BE2C (cell line): Measurements from ENCODE around the gene NPC2.
A peak's percentile ranks its signal among the peaks of the same experiment; 100 is the strongest.

Experiments
- DNase-seq: peaks from one replicate; pipeline ENCODE4 v3.0.0-alpha.2; 2020
- H3K27me3 ChIP-seq: fragments of 250-450 bp; sonication (Bioruptor Pico); 2 replicates; pipeline ENCODE4 v1.5.1; 2020; ENCODE audit warnings: mild to moderate bottlenecking
- H3K36me3 ChIP-seq: fragments of 250-450 bp; sonication (Bioruptor Pico); 2 replicates; pipeline ENCODE4 v1.5.1; 2020; ENCODE audit warnings: mild to moderate bottlenecking
- H3K4me1 ChIP-seq: fragments of 250-450 bp; sonication (Bioruptor Pico); 2 replicates; pipeline ENCODE4 v1.5.1; 2020
- H3K4me3 ChIP-seq: 2 replicates; pipeline ENCODE4 v1.5.1; 2011; ENCODE audit warnings: low read depth, low read length
- H3K9me3 ChIP-seq: fragments of 250-450 bp; sonication (Bioruptor Pico); 2 replicates; pipeline ENCODE4 v1.5.1; 2020
- CTCF ChIP-seq: IDR thresholded peaks from 2 replicates; pipeline ENCODE4 v1.5.1; 2012; ENCODE audit warnings: mild to moderate bottlenecking, low read depth, low read length

NPC2 gene

GRCh38 chr14:74535756-74536325 lies 42.7 kb upstream of the NPC2 start:
- Histone ChIP-seq H3K4me3 (no peak overlapping the region), H3K27me3 (no peaks in the 10 kb centered on the region), H3K9me3 (no peaks in the 10 kb centered on the region), H3K4me1 (no peaks in the 10 kb centered on the region), H3K36me3 (no peaks in the 10 kb centered on the region)
- no peak for TF ChIP-seq CTCF
- DNase-seq, result no peak

GRCh38 chr14:74533576-74533975 lies 40.5 kb upstream of the NPC2 start:
- Histone ChIP-seq H3K36me3 (no peaks in the 10 kb centered on the region), H3K4me1 (no peaks in the 10 kb centered on the region), H3K4me3 (no peak overlapping the region), H3K27me3 (no peaks in the 10 kb centered on the region), H3K9me3 (no peaks in the 10 kb centered on the region)
- DNase-seq, result no peak
- no peak for TF ChIP-seq CTCF

- no peaks in the 10 kb centered on the region for H3K27me3 ChIP-seq
- no peak overlapping the region for H3K4me3 ChIP-seq
- H3K36me3 ChIP-seq, result no peaks in the 10 kb centered on the region
- H3K4me1 ChIP-seq, result no peaks in the 10 kb centered on the region
- no peak for TF ChIP-seq CTCF
- no peak for DNase-seq
- H3K9me3 ChIP-seq, result no peaks in the 10 kb centered on the region
These were observed 39.1 kb upstream of the NPC2 start for GRCh38 chr14:74532246-74532645.

GRCh38 chr14:74531467-74531866 lies 38.4 kb upstream of the NPC2 start:
- DNase-seq, result no peak
- Histone ChIP-seq H3K4me3 (no peak overlapping the region), H3K27me3 (no peaks in the 10 kb centered on the region), H3K4me1 (no peaks in the 10 kb centered on the region), H3K9me3 (no peaks in the 10 kb centered on the region), H3K36me3 (no peaks in the 10 kb centered on the region)
- TF ChIP-seq CTCF, result peak; percentile 9; the same call in 1 of the 2 replicates

GRCh38 chr14:74531006-74531405 lies 37.9 kb upstream of the NPC2 start:
- Histone ChIP-seq H3K4me1 (no peaks in the 10 kb centered on the region), H3K36me3 (no peaks in the 10 kb centered on the region), H3K9me3 (no peaks in the 10 kb centered on the region), H3K27me3 (no peaks in the 10 kb centered on the region; the same call in 1 of the 2 replicates), H3K4me3 (no peak overlapping the region)
- DNase-seq, result no peak
- TF ChIP-seq CTCF, result no peak

- Histone ChIP-seq H3K4me1 (no peaks in the 10 kb centered on the region), H3K27me3 (peaks cover 9% of the 10 kb centered on the region), H3K9me3 (no peaks in the 10 kb centered on the region), H3K36me3 (no peaks in the 10 kb centered on the region), H3K4me3 (no peak overlapping the region)
- no peak for TF ChIP-seq CTCF
- no peak for DNase-seq
These were observed 35.8 kb upstream of the NPC2 start for GRCh38 chr14:74528886-74529285.
